Fibroblast of the aortic adventitia (primary cell): ENCODE measurements around the gene SMIM24. TPM values are rescaled to one million over a fixed set of nuclear protein-coding genes. Genes with fewer than 3 reads are reported as not detected.

Experiments used
- DNase-seq: peaks from one replicate; pipeline ENCODE4 v3.0.0-alpha.2; 2010; ENCODE audit warnings: low read depth
- H3K4me3 ChIP-seq: 2 replicates; pipeline ENCODE4 v1.5.1; 2011; ENCODE audit warnings: low read depth, mild to moderate bottlenecking, control low read depth, low read length, moderate library complexity
- CTCF ChIP-seq: IDR thresholded peaks from 2 replicates; pipeline ENCODE4 v1.5.1; 2011; ENCODE audit warnings: mild to moderate bottlenecking, low read length, control low read depth, inconsistent platforms; ENCODE audit not compliant: insufficient read depth
- small RNA-seq: library from RNA; depleted of rRNA; stranded (forward); fragments of <200 nt; gene quantifications from one replicate; pipeline ENCODE3, GENCODE V24; 2012
- total RNA-seq: library from RNA; depleted of rRNA; stranded (reverse); fragments of >200 nt; gene quantifications from 2 replicates; pipeline ENCODE4 v1.2.3, GENCODE V29; 2012; ENCODE audit warnings: low replicate concordance

The SMIM24 gene
- total RNA-seq, 1 donor: not detected

DNA sequence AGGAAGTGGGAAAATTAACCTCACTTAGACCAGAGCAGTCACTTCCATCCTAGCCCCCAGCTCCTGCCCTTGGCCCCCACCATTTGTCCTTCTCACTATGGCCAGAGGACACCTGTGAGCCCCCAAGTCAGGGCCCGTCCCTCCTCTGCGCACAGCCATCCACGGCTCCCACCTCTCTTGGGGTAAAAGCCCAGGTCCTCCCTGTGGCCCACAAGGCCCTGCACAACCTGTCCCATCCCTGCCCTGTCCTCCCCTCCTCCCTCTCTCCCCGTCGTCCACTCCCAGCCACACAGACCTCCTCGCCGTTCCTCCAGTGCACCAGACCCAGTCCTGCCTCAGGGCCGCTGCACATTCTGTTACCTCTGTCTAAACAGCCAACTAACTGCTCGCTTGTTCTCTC, 53.9 kb downstream of the SMIM24 start:
- H3K4me3 ChIP-seq: no peak overlapping the region
- DNase-seq: no peak
- no peak for TF ChIP-seq CTCF

Small RNAs within 50 kb of the gene (small RNA-seq; reads per million reads assigned to genes)
- gene RF00212: not detected

Other genes starting within 250 kb of the SMIM24 start
- 79.5 and 83.2 TPM in 2 replicates for gene NFIC, start 113.9 kb downstream of the SMIM24 start, total RNA-seq
- gene SMIM44, start 2.9 kb upstream of the SMIM24 start, total RNA-seq: not detected in 2 replicates
- 6.5 and 18.6 TPM in 2 replicates for gene DOHH, start 20.1 kb upstream of the SMIM24 start, total RNA-seq
- 14.8 and 30.2 TPM in 2 replicates for gene FZR1, start 25.8 kb upstream of the SMIM24 start, total RNA-seq
- gene TEKTIP1, start 58.6 kb upstream of the SMIM24 start, total RNA-seq: not detected in 2 replicates
- 51.7 and 52.6 TPM in 2 replicates for gene MFSD12, start 77.1 kb upstream of the SMIM24 start, total RNA-seq
- gene HMG20B, start 92.4 kb upstream of the SMIM24 start, total RNA-seq: 56.6 and 219 TPM in 2 replicates
- gene GIPC3, start 105.0 kb upstream of the SMIM24 start, total RNA-seq: under 0.01 and 0.33 TPM in 2 replicates
- gene TBXA2R, start 126.3 kb upstream of the SMIM24 start, total RNA-seq: 0.49 and 5.0 TPM in 2 replicates
- gene CACTIN, start 146.3 kb upstream of the SMIM24 start, total RNA-seq: 15.7 and 21.3 TPM in 2 replicates
- gene PIP5K1C, start 219.9 kb upstream of the SMIM24 start, total RNA-seq: 12.8 and 32.2 TPM in 2 replicates
- gene TJP3, start 227.9 kb upstream of the SMIM24 start, total RNA-seq: not detected in 2 replicates